ENCODE data around the gene OR4X1.

- TF ChIP-seq CTCF (IDR thresholded peaks at IDR 0.05; ENCODE audit: control extremely low read depth in 1 of 3, insufficient read depth in 1 of 3, low read depth in 1 of 3, low read length in 3 of 3), result no peak
- TF ChIP-seq CHD2 (IDR thresholded peaks at IDR 0.05; ENCODE audit: low read length), result no peak
Observed at GRCh38 chr11:48263423-48263911, at the start of gene OR4X1.
